CD14-positive monocyte (primary cell): ENCODE data around the gene NPFFR1. TPM values are rescaled to one million over a fixed set of nuclear protein-coding genes. Genes with fewer than 3 reads are reported as not detected.

Experiments used
- DNase-seq, 3 donors: peaks; one replicate each; pipeline ENCODE4 v3.0.0-alpha.2; 2011 to 2022
- H2AFZ ChIP-seq: 2 replicates; pipeline ENCODE4 v1.6.0; 2012; ENCODE audit warnings: mild to moderate bottlenecking, low read depth, low read length, inconsistent platforms; ENCODE audit not compliant: insufficient read depth, poor library complexity, severe bottlenecking
- H3K27ac ChIP-seq, 2 donors: 1 replicate in 1 of 2; 2 replicates in 1 of 2; pipeline ENCODE4 v1.5.1; 2012 to 2013; ENCODE audit warnings: low read length in 2 of 2, control low read depth in 1 of 2, inconsistent platforms in 1 of 2, low read depth in 1 of 2, mild to moderate bottlenecking in 1 of 2
- H3K27me3 ChIP-seq, 2 donors: one replicate each; pipeline versions ENCODE4 v1.6.0 to v1.6.1; 2011 to 2013; ENCODE audit warnings: low read length in 2 of 2; ENCODE audit not compliant: control insufficient read depth in 2 of 2, insufficient read depth in 2 of 2
- H3K36me3 ChIP-seq, 2 donors: replicated peaks in 1 of 2; 1 replicate in 1 of 2; 2 replicates in 1 of 2; pipeline versions ENCODE4 v1.5.1 to v1.6.1; 2012 to 2013; ENCODE audit warnings: low read length in 2 of 2, control low read depth in 1 of 2, inconsistent platforms in 1 of 2, mild to moderate bottlenecking in 1 of 2; ENCODE audit not compliant: insufficient read depth in 2 of 2, control insufficient read depth in 1 of 2
- H3K4me1 ChIP-seq, 2 donors: 1 replicate in 1 of 2; 2 replicates in 1 of 2; pipeline versions ENCODE4 v1.5.1 to v1.6.1; 2012 to 2013; ENCODE audit warnings: low read length in 2 of 2, control low read depth in 1 of 2, inconsistent platforms in 1 of 2, mild to moderate bottlenecking in 1 of 2, moderate library complexity in 1 of 2; ENCODE audit not compliant: insufficient read depth in 2 of 2, control insufficient read depth in 1 of 2
- H3K4me2 ChIP-seq: replicated peaks from 2 replicates; pipeline ENCODE3; 2012; ENCODE audit warnings: low read length, moderate library complexity, mild to moderate bottlenecking; ENCODE audit not compliant: poor library complexity, severe bottlenecking; ENCODE audit errors: extremely low read depth
- H3K4me3 ChIP-seq, 3 experiments: fragments of 200-600 bp in 1 of 3; sonication (generic) in 1 of 3; replicated peaks in 1 of 3; 1 replicate in 2 of 3; 2 replicates in 1 of 3; pipeline ENCODE4 v1.5.1; 2011 to 2013; ENCODE audit warnings: low read length in 3 of 3, mild to moderate bottlenecking in 3 of 3, control low read depth in 2 of 3, low read depth in 2 of 3, inconsistent platforms in 1 of 3, moderate library complexity in 1 of 3
- H3K79me2 ChIP-seq: 2 replicates; pipeline ENCODE4 v1.6.0; 2012; ENCODE audit warnings: mild to moderate bottlenecking, control low read depth, inconsistent platforms, low read length, moderate library complexity; ENCODE audit not compliant: insufficient read depth
- H3K9ac ChIP-seq: 2 replicates; pipeline ENCODE4 v1.6.0; 2017; ENCODE audit warnings: low read length, mild to moderate bottlenecking; ENCODE audit not compliant: insufficient read depth, poor library complexity, severe bottlenecking
- H3K9me3 ChIP-seq, 2 donors: replicated peaks in 1 of 2; 1 replicate in 1 of 2; 2 replicates in 1 of 2; pipeline versions ENCODE4 v1.5.1 to v1.6.1; 2012 to 2013; ENCODE audit warnings: low read length in 2 of 2, control low read depth in 1 of 2; ENCODE audit not compliant: control insufficient read depth in 1 of 2, insufficient read depth in 1 of 2
- H4K20me1 ChIP-seq: 2 replicates; pipeline ENCODE4 v1.6.0; 2012; ENCODE audit warnings: mild to moderate bottlenecking, low read length, control low read depth, moderate library complexity; ENCODE audit not compliant: insufficient read depth
- H3K27ac Mint-ChIP-seq, 7 donors: one replicate each; pipeline ENCODE4 v1.8.0; 2020; ENCODE audit warnings: mild to moderate bottlenecking in 7 of 7, mixed read lengths in 7 of 7, moderate library complexity in 6 of 7, inconsistent platforms in 2 of 7
- H3K27me3 Mint-ChIP-seq, 3 donors: one replicate each; pipeline ENCODE4 v1.8.0; 2021 to 2022; ENCODE audit warnings: low read depth in 3 of 3, mild to moderate bottlenecking in 3 of 3, mixed read lengths in 3 of 3, moderate library complexity in 3 of 3, inconsistent platforms in 1 of 3
- H3K36me3 Mint-ChIP-seq, 2 donors: one replicate each; pipeline ENCODE4 v1.8.0; 2020; ENCODE audit warnings: mixed read lengths in 2 of 2, inconsistent platforms in 1 of 2, mild to moderate bottlenecking in 1 of 2
- H3K4me1 Mint-ChIP-seq: one replicate; pipeline ENCODE4 v1.8.0; 2020; ENCODE audit warnings: mild to moderate bottlenecking, mixed read lengths
- H3K4me3 Mint-ChIP-seq, 2 donors: one replicate each; pipeline ENCODE4 v1.8.0; 2020; ENCODE audit warnings: mild to moderate bottlenecking in 2 of 2, mixed read lengths in 2 of 2, moderate library complexity in 1 of 2
- H3K9me3 Mint-ChIP-seq, 7 donors: one replicate each; pipeline ENCODE4 v1.8.0; 2020 to 2022; ENCODE audit warnings: mixed read lengths in 7 of 7, mild to moderate bottlenecking in 6 of 7, moderate library complexity in 6 of 7, inconsistent platforms in 2 of 7
- CTCF ChIP-seq: fragments of 200-600 bp; IDR thresholded peaks from one replicate; pipeline ENCODE4 v1.8.0; 2022; ENCODE audit warnings: antibody characterized with exemption, mild to moderate bottlenecking
- WGBS: methylation state at CpG from one replicate; pipeline ENCODE4 v1.1.5; 2013; ENCODE audit warnings: missing lambda C conversion rate; ENCODE audit not compliant: insufficient coverage; 5-methylcytosine and 5-hydroxymethylcytosine counted together
- intact Hi-C, 2 donors: fragments of 100-400 bp; cut with micrococcal nuclease; formaldehyde crosslinking; loops; one replicate each; pipeline versions ENCODE4 v1.15.0 to v1.15.1; 2023
- polyA plus RNA-seq, 3 donors: library from polyadenylated mRNA; depleted of rRNA in 1 of 3; unstranded in 2 of 3; stranded (reverse) in 1 of 3; fragments of 300-500 nt in 2 of 3; fragments of >200 nt in 1 of 3; fragmentation: Illumina TruSeq in 2 of 3; gene quantifications; 1 replicate in 2 of 3; 2 replicates in 1 of 3; pipeline ENCODE4 v1.2.3, GENCODE V29; 2012 to 2021

The NPFFR1 gene
- polyA plus RNA-seq, 3 donors: 0.03 TPM; not detected in 2

- Histone ChIP-seq H3K27ac (no peak overlapping the region), H3K4me2 (no peak overlapping the region), H2AFZ (no peak overlapping the region), H3K36me3 (no peaks in the 10 kb centered on the region), H3K9me3 (peaks cover 6 to 7% of the 10 kb centered on the region in 2 donors), H3K9ac (no peak overlapping the region), H3K4me3 (no peak overlapping the region), H3K27me3 (peaks cover 0 to 4% of the 10 kb centered on the region in 2 donors), H4K20me1 (no peaks in the 10 kb centered on the region), H3K4me1 (peaks cover 9 to 15% of the 10 kb centered on the region in 2 donors), H3K79me2 (no peaks in the 10 kb centered on the region)
- peaks cover 15 to 25% (median 16%) of the 10 kb centered on the region in 3 donors for H3K27me3 Mint-ChIP-seq
- peaks cover 11% of the 10 kb centered on the region for H3K4me1 Mint-ChIP-seq
- DNase-seq: no peak
- H3K27ac Mint-ChIP-seq: no peak overlapping the region
- peaks cover 7 to 11% (median 9%) of the 10 kb centered on the region in 7 donors for H3K9me3 Mint-ChIP-seq
- 98% methylated on average over 7 of the region's 7 CpGs for WGBS
- peaks cover 3 to 4% of the 10 kb centered on the region in 2 donors for H3K36me3 Mint-ChIP-seq
- intact Hi-C loops: no loop called here
- TF ChIP-seq CTCF: no peak
- no peak overlapping the region for H3K4me3 Mint-ChIP-seq
Measured at GRCh38 chr10:70266056-70266455, 17.7 kb downstream of the NPFFR1 start.

- intact Hi-C loops: no loop called here
- 42% methylated on average over 5 of the region's 10 CpGs for WGBS
- H3K4me3 ChIP-seq: no peak overlapping the region
- no peaks in the 10 kb centered on the region for H3K36me3 ChIP-seq
- H3K27me3 ChIP-seq: peaks cover 0 to 4% of the 10 kb centered on the region in 2 donors
- no peak overlapping the region for H3K9ac ChIP-seq
- H3K9me3 ChIP-seq: peaks cover 9 to 14% of the 10 kb centered on the region in 2 donors
- Mint-ChIP-seq H3K4me3 (no peak overlapping the region), H3K9me3 (peaks cover 11 to 16% (median 14%) of the 10 kb centered on the region in 7 donors), H3K27me3 (peaks cover 15 to 25% (median 18%) of the 10 kb centered on the region in 3 donors), H3K4me1 (peaks cover 11% of the 10 kb centered on the region), H3K36me3 (peaks cover 3 to 7% of the 10 kb centered on the region in 2 donors), H3K27ac (no peak overlapping the region)
- H2AFZ ChIP-seq: no peak overlapping the region
- DNase-seq: no peak
- no peaks in the 10 kb centered on the region for H4K20me1 ChIP-seq
- peaks cover 9 to 15% of the 10 kb centered on the region in 2 donors for H3K4me1 ChIP-seq
- no peaks in the 10 kb centered on the region for H3K79me2 ChIP-seq
- H3K4me2 ChIP-seq: no peak overlapping the region
- no peak overlapping the region for H3K27ac ChIP-seq
- TF ChIP-seq CTCF: no peak
Measured at GRCh38 chr10:70265032-70265689, 18.6 kb downstream of the NPFFR1 start.
